CD4-positive, alpha-beta T cell treated with Interleukin-4 for 4 hours (primary cell): ENCODE measurements around the gene HIBADH.

Experiments used
- DNase-seq: peaks from one replicate; pipeline ENCODE4 v3.0.0-alpha.2; 2020

Gene HIBADH

GRCh38 chr7:27478556-27478955 lies 184.1 kb downstream of the HIBADH start:
- no peak for DNase-seq

- no peak for DNase-seq
Measured at GRCh38 chr7:27478084-27478483, 184.6 kb downstream of the HIBADH start.

GRCh38 chr7:27476493-27476892 lies 186.2 kb downstream of the HIBADH start:
- no peak for DNase-seq
